Fibroblast of lung (primary cell): ENCODE measurements around the gene MLLT6. TPM values are rescaled to one million over a fixed set of nuclear protein-coding genes. Genes with fewer than 3 reads are reported as not detected.
A peak's percentile ranks its signal among the peaks of the same experiment; 100 is the strongest.

Experiments used
- DNase-seq, 2 donors: peaks; one replicate each; pipeline versions ENCODE4 v3.0.0 to v3.0.0-alpha.2; 2010; ENCODE audit warnings: low read depth in 2 of 2
- H2AFZ ChIP-seq: 2 replicates; pipeline ENCODE4 v1.5.1; 2012; ENCODE audit warnings: low read length, control low read depth, inconsistent platforms
- H3K27ac ChIP-seq: 2 replicates; pipeline ENCODE4 v1.5.1; 2011; ENCODE audit warnings: low read length, control low read depth; ENCODE audit not compliant: insufficient read depth
- H3K27me3 ChIP-seq: 2 replicates; pipeline ENCODE4 v1.5.1; 2011; ENCODE audit warnings: mild to moderate bottlenecking, low read length; ENCODE audit not compliant: control insufficient read depth, insufficient read depth
- H3K36me3 ChIP-seq: 2 replicates; pipeline ENCODE4 v1.5.1; 2011; ENCODE audit warnings: low read length; ENCODE audit not compliant: control insufficient read depth, insufficient read depth
- H3K4me1 ChIP-seq: 2 replicates; pipeline ENCODE4 v1.5.1; 2011; ENCODE audit warnings: low read length; ENCODE audit not compliant: control insufficient read depth, insufficient read depth; ENCODE audit errors: extremely low read depth
- H3K4me2 ChIP-seq: 2 replicates; pipeline ENCODE4 v1.5.1; 2011; ENCODE audit warnings: low read length, control low read depth; ENCODE audit not compliant: insufficient read depth; ENCODE audit errors: extremely low read depth
- H3K4me3 ChIP-seq, 4 experiments: fragments of 200-600 bp in 1 of 4; sonication (generic) in 1 of 4; replicated peaks in 1 of 4; 2 replicates each; pipeline ENCODE4 v1.5.1; 2011 to 2016; ENCODE audit warnings: low read length in 4 of 4, low read depth in 3 of 4, mild to moderate bottlenecking in 3 of 4, control low read depth in 2 of 4, inconsistent platforms in 1 of 4, mixed read lengths in 1 of 4; ENCODE audit not compliant: insufficient read depth in 1 of 4; ENCODE audit errors: control extremely low read depth in 1 of 4
- H3K79me2 ChIP-seq: 2 replicates; pipeline ENCODE4 v1.5.1; 2012; ENCODE audit warnings: mild to moderate bottlenecking, low read length, inconsistent platforms; ENCODE audit not compliant: control insufficient read depth, insufficient read depth
- H3K9ac ChIP-seq: 2 replicates; pipeline ENCODE4 v1.5.1; 2011; ENCODE audit warnings: mild to moderate bottlenecking, low read length, control low read depth; ENCODE audit not compliant: insufficient read depth
- H3K9me3 ChIP-seq: 2 replicates; pipeline ENCODE4 v1.5.1; 2012; ENCODE audit warnings: low read depth, low read length; ENCODE audit not compliant: control insufficient read depth, insufficient read depth
- H4K20me1 ChIP-seq: 2 replicates; pipeline ENCODE4 v1.5.1; 2011; ENCODE audit warnings: low read length; ENCODE audit not compliant: control insufficient read depth, insufficient read depth; ENCODE audit errors: extremely low read depth
- EZH2 ChIP-seq: IDR thresholded peaks from 2 replicates; pipeline ENCODE4 v1.5.1; 2012; ENCODE audit warnings: low read length, control low read depth, mild to moderate bottlenecking; ENCODE audit errors: missing control alignments
- polyA plus RNA-seq, 2 donors: library from polyadenylated mRNA; depleted of rRNA in 1 of 2; stranded (reverse) in 1 of 2; unstranded in 1 of 2; fragments of >200 nt; gene quantifications; 2 replicates each; pipeline ENCODE4 v1.2.1, GENCODE V29; 2011 to 2012; ENCODE audit warnings: missing spikeins in 1 of 2
- total RNA-seq: library from RNA; depleted of rRNA; stranded (reverse); fragments of >200 nt; gene quantifications from 2 replicates; pipeline ENCODE4 v1.2.1, GENCODE V29; 2014
- TF ChIP-seq, protein P1 (sequence below), 2 donors: IDR thresholded peaks in 1 of 2; conservative IDR thresholded peaks in 1 of 2; 1 replicate in 1 of 2; 2 replicates in 1 of 2; pipeline ENCODE4 v1.5.1; 2011 to 2012; ENCODE audit warnings: low read length in 2 of 2, control low read depth in 1 of 2, inconsistent platforms in 1 of 2, low read depth in 1 of 2, mild to moderate bottlenecking in 1 of 2

MLLT6 gene
- total and polyA plus RNA-seq, 2 donors (not counting 1 experiment from before 2014, with no cell fraction given), result 15.4 to 17.7 TPM

DNA sequence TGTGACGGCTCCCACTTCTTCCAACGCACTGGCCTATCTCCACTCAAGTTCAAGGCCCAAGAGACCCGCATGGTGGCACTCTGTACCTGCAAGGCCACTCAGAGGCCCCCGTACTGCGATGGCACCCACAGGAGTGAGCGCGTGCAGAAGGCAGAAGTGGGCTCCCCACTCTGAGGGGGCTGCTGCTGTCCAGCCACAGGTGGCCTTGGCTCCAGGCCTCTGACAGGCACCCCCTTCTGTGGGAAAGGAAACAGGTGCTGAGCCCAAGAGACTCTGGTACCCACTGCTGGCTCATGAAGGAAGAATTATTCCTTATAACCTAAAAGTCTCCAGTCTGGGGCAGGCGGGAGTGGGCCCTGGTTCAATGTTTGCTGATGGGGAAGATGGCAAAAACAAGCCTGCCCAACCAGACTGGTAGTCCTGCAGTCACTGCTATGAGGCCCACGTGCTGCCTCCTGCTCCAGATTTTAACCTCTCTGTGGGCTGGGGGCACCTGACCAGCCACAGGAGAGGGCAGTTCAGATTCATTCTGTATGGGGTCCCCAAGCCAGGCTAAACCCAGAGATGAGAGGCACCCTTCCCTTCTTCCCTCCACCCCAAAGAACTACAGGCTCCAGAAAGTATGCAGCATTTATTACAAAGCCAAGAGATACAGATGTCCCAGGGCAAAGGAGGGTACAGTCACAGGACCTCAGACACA lies 28.4 kb downstream of the MLLT6 start:
- H3K79me2 ChIP-seq, result peaks cover 12% of the 10 kb centered on the region
- H3K9me3 ChIP-seq, result no peaks in the 10 kb centered on the region
- H3K9ac ChIP-seq, result no peak overlapping the region
- peaks cover 22% of the 10 kb centered on the region for H3K36me3 ChIP-seq
- no peak overlapping the region for H3K4me3 ChIP-seq
- no peak overlapping the region for H3K27ac ChIP-seq
- peaks cover 10% of the 10 kb centered on the region for H3K4me1 ChIP-seq
- DNase-seq, result no peak
- no peak overlapping the region for H2AFZ ChIP-seq
- H3K4me2 ChIP-seq, result no peak overlapping the region
- no peaks in the 10 kb centered on the region for H4K20me1 ChIP-seq
- TF ChIP-seq EZH2, result no peak
- TF ChIP-seq, protein P1, sequence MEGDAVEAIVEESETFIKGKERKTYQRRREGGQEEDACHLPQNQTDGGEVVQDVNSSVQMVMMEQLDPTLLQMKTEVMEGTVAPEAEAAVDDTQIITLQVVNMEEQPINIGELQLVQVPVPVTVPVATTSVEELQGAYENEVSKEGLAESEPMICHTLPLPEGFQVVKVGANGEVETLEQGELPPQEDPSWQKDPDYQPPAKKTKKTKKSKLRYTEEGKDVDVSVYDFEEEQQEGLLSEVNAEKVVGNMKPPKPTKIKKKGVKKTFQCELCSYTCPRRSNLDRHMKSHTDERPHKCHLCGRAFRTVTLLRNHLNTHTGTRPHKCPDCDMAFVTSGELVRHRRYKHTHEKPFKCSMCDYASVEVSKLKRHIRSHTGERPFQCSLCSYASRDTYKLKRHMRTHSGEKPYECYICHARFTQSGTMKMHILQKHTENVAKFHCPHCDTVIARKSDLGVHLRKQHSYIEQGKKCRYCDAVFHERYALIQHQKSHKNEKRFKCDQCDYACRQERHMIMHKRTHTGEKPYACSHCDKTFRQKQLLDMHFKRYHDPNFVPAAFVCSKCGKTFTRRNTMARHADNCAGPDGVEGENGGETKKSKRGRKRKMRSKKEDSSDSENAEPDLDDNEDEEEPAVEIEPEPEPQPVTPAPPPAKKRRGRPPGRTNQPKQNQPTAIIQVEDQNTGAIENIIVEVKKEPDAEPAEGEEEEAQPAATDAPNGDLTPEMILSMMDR (conservative IDR thresholded peaks at IDR 0.05 in 1 of 2, IDR thresholded peaks at IDR 0.05 in 1 of 2; ENCODE audit: low read depth in 1 of 2, low read length in 2 of 2), result no peak
- no peaks in the 10 kb centered on the region for H3K27me3 ChIP-seq

DNA sequence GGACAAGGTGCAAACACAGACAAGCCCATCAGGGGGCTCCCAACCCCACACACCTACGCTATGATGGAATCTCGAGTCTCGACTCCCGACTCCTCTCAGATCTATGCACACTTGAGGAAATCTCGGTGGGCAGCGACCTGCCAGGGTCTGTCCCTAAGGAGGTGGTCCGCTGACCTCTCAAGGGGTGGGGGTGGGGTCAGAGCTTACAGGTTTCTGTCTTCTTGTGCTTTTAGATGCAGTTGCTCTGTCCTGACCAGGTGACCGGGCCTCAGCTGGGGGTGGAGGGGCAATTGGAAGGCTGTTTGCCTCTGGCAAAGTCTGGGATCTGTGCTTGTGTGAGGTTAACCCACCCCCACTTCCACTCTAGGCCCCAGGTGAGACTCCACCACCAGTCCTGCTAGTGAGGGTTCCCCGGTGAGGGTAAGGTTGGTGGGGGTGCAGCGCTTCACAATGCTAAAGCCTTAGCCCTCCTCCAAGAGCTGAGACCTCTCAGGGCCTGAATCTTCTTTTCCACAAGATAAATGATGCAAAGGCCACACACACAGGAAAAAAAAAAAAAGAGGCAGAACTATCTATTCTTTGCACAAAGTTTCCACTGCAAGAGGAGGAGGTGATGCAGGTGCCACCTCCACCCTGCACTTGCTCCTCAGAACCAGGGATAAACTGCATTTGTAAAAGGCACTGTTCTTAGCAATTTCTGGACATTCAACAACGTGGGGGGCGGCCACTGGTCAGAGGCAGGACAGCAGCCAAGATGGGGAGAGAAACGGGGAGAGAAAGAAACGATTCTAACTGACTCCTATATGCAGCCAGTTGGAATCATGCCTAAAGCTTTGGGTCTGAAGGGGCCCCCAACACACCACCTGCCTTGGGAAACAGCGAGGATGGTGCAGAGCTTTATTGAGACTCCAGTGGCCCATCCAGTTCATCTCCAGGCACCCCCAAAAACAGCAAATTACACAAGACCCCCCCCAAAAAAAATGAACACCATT lies 29.2 kb downstream of the MLLT6 start:
- H3K27me3 ChIP-seq, result no peaks in the 10 kb centered on the region
- H3K27ac ChIP-seq, result no peak overlapping the region
- H3K36me3 ChIP-seq, result peaks cover 29% of the 10 kb centered on the region
- TF ChIP-seq EZH2, result no peak
- TF ChIP-seq, protein P1 (conservative IDR thresholded peaks at IDR 0.05 in 1 of 2, IDR thresholded peaks at IDR 0.05 in 1 of 2; ENCODE audit: low read depth in 1 of 2, low read length in 2 of 2), result peak in 1 of 2 donors; percentile 12
- no peak for DNase-seq
- peaks cover 10% of the 10 kb centered on the region for H3K4me1 ChIP-seq
- H3K4me2 ChIP-seq, result no peak overlapping the region
- no peak overlapping the region for H2AFZ ChIP-seq
- H3K9ac ChIP-seq, result no peak overlapping the region
- no peak overlapping the region for H3K4me3 ChIP-seq
- no peaks in the 10 kb centered on the region for H3K9me3 ChIP-seq
- peaks cover 13% of the 10 kb centered on the region for H3K79me2 ChIP-seq
- no peaks in the 10 kb centered on the region for H4K20me1 ChIP-seq
